K562 (cell line): ENCODE measurements around the gene PILRA. TPM values are rescaled to one million over a fixed set of nuclear protein-coding genes. Genes with fewer than 3 reads are reported as not detected.
A peak's percentile ranks its signal among the peaks of the same experiment; 100 is the strongest.

Source experiments
- BHLHE40 ChIP-seq: IDR thresholded peaks from 2 replicates; pipeline ENCODE4 v1.6.1; 2011; ENCODE audit warnings: low read length, improper control_type of control experiment
- EP400 ChIP-seq: fragments of 450-650 bp; IDR thresholded peaks from 2 replicates; pipeline ENCODE4 v1.6.1; 2017; ENCODE audit warnings: antibody characterized with exemption, mild to moderate bottlenecking, moderate library complexity
- HDAC2 ChIP-seq: fragments of 450-650 bp; IDR thresholded peaks from 2 replicates; pipeline ENCODE4 v1.6.1; 2016; ENCODE audit warnings: mild to moderate bottlenecking
- JUN ChIP-seq, 2 experiments: sonication (generic) in 1 of 2; formaldehyde crosslinking in 1 of 2; IDR thresholded peaks; 2 replicates each; pipeline versions ENCODE4 v1.6.1 to v1.8.0; 2012 to 2022; ENCODE audit warnings: borderline replicate concordance in 2 of 2, mild to moderate bottlenecking in 2 of 2, improper control_type of control experiment in 1 of 2, low read depth in 1 of 2, low read length in 1 of 2, missing genetic modification reagents in 1 of 2
- MECOM ChIP-seq: fragments of 250-450 bp; sonication (Bioruptor Pico); IDR thresholded peaks from 2 replicates; pipeline ENCODE4 v1.8.0; 2022; ENCODE audit warnings: inconsistent platforms
- MIER1 ChIP-seq: fragments of 450-650 bp; IDR thresholded peaks from 2 replicates; pipeline ENCODE4 v1.6.1; 2016; ENCODE audit warnings: antibody characterized with exemption, mild to moderate bottlenecking, low read depth
- POLR2AphosphoS2 ChIP-seq: IDR thresholded peaks from 2 replicates; pipeline ENCODE4 v1.6.1; 2012; ENCODE audit warnings: low read length, improper control_type of control experiment
- POLR2AphosphoS5 ChIP-seq: IDR thresholded peaks from 2 replicates; pipeline ENCODE4 v1.6.1; 2011; ENCODE audit warnings: mild to moderate bottlenecking, low read depth, low read length, moderate library complexity; ENCODE audit not compliant: control insufficient read depth, insufficient read depth
- POLR2G ChIP-seq: fragments of 200-400 bp; formaldehyde crosslinking; IDR thresholded peaks from 2 replicates; pipeline ENCODE4 v1.6.1; 2017; ENCODE audit warnings: low read depth, mild to moderate bottlenecking, antibody characterized with exemption, low read length, moderate library complexity
- RAD21 ChIP-seq, 2 experiments: fragments of 250-450 bp in 1 of 2; fragments of 450-650 bp in 1 of 2; sonication (Bioruptor Pico) in 1 of 2; formaldehyde crosslinking in 1 of 2; IDR thresholded peaks in 1 of 2; conservative IDR thresholded peaks in 1 of 2; 2 replicates each; pipeline versions ENCODE4 v1.4.0 to v1.8.0; 2020 to 2022; ENCODE audit warnings: mild to moderate bottlenecking in 2 of 2, moderate library complexity in 1 of 2
- RBBP5 ChIP-seq: fragments of 200-600 bp; sonication (generic); IDR thresholded peaks from 2 replicates; pipeline ENCODE4 v1.6.1; 2012; ENCODE audit warnings: borderline replicate concordance, mild to moderate bottlenecking, low read length, control low read depth, inconsistent platforms; ENCODE audit not compliant: insufficient read depth, poor library complexity, severe bottlenecking
- TAF1 ChIP-seq: IDR thresholded peaks from 2 replicates; pipeline ENCODE4 v1.6.1; 2011; ENCODE audit warnings: mild to moderate bottlenecking, low read length, moderate library complexity; ENCODE audit not compliant: insufficient read depth, control insufficient read depth, severe bottlenecking; ENCODE audit errors: extremely low read depth
- ZNF175 ChIP-seq: fragments of 200-800 bp; sonication (Bioruptor generic); IDR thresholded peaks from 2 replicates; pipeline ENCODE4 v1.6.1; 2016; ENCODE audit warnings: low read depth, mild to moderate bottlenecking, missing genetic modification characterization, missing compliant biosample characterization
- polyA plus RNA-seq, 8 experiments: library from polyadenylated mRNA; depleted of rRNA in 4 of 8; stranded (reverse) in 5 of 8; unstranded in 3 of 8; fragments of >200 nt; fragmentation: Nextera tagmentation in 2 of 8; fragmentation: Illumina TruSeq in 1 of 8; extraction: Ambion mirVana in 2 of 8; extraction: Trizol in 1 of 8; gene quantifications; 2 replicates each; pipeline versions ENCODE4 v1.2.1 to v1.2.3, GENCODE V29; 2011 to 2014; ENCODE audit warnings: inconsistent platforms in 1 of 8, missing spikeins in 1 of 8
- total RNA-seq, 7 experiments: library from RNA; depleted of rRNA in 6 of 7; stranded (reverse); fragments of >200 nt in 6 of 7; fragmentation: Illumina TruSeq in 2 of 7; extraction: Trizol in 2 of 7; gene quantifications; 2 replicates each; pipeline versions ENCODE4 v1.2.1 to v1.2.3, GENCODE V29; 2011 to 2021; ENCODE audit warnings: low replicate concordance in 1 of 7
- TF ChIP-seq, protein P1 (sequence below): fragments of 450-650 bp; IDR thresholded peaks from 2 replicates; pipeline ENCODE4 v1.6.1; 2016; ENCODE audit warnings: missing biosample characterization, missing genetic modification characterization
- TF ChIP-seq, protein P2 (sequence below): IDR thresholded peaks from 2 replicates; pipeline ENCODE4 v1.6.1; 2011; ENCODE audit not compliant: insufficient read length; ENCODE audit errors: extremely low read depth
- TF ChIP-seq, protein P3 (sequence below), 2 experiments: fragments of 450-650 bp; IDR thresholded peaks; 2 replicates each; pipeline ENCODE4 v1.6.1; 2016; ENCODE audit warnings: mild to moderate bottlenecking in 2 of 2, borderline replicate concordance in 1 of 2, low read depth in 1 of 2, moderate library complexity in 1 of 2

PILRA gene
- total and polyA plus RNA-seq, 9 of the 15 experiments (the other 6 are each of a cell fraction or from before 2014, with no cell fraction given), result 0.13 to 1.8 (median 0.62) TPM

DNA sequence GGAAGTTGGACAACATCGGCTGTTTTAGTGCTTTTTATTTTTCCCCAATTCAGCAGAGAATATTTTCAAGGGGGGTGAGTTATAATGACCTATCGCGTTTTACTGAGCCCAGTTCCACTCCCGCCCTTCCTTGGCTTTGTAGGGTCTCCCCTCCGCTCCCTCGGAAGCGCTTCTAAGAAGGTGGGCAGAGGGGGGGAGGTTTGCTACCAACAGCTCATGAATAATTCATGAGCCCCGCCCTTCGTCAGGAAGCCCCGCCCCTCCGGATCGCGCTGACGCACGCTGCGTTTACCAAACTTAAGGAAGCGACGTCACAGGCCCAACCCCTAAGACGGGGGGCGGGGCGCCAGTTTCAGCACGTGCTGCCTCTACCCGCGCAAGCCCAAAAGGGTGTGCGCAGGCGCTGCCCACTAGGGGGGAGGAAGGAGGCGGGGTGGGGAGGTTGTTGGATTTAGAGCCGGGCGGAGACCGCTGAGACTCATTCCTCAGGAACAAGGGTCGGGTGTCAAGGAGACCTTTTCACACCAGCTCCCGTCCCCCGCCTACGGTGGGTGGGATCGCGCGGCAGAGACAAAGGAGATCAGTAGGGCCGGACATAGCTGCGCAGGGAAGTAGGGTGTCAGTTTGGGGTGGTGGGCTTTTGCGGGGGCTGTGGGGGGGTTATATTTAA, 55.8 kb downstream of the PILRA start (continued):
- TF ChIP-seq JUN (IDR thresholded peaks at IDR 0.05; ENCODE audit: borderline replicate concordance, low read depth, low read length), result peak; percentile 68; the same call in 1 of the 2 replicates
- TF ChIP-seq JUN (CRISPR knock-in tag; IDR thresholded peaks at IDR 0.05; ENCODE audit: borderline replicate concordance), result no peak
- TF ChIP-seq EP400, result peak; percentile 89
- TF ChIP-seq POLR2G, result no peak
- TF ChIP-seq BHLHE40, result peak; percentile 100
- no peak; a peak in 1 of 4 replicates for TF ChIP-seq RAD21 (CRISPR knock-in tag; conservative IDR thresholded peaks at IDR 0.05 in 1 of 2, IDR thresholded peaks at IDR 0.05 in 1 of 2)
- no peak for TF ChIP-seq MIER1
- TF ChIP-seq ZNF175, result 0 out of 2 replicates have a peak, but pooled peaks have one; percentile 28
- TF ChIP-seq POLR2AphosphoS5, result peak; percentile 81
- TF ChIP-seq, protein P1, sequence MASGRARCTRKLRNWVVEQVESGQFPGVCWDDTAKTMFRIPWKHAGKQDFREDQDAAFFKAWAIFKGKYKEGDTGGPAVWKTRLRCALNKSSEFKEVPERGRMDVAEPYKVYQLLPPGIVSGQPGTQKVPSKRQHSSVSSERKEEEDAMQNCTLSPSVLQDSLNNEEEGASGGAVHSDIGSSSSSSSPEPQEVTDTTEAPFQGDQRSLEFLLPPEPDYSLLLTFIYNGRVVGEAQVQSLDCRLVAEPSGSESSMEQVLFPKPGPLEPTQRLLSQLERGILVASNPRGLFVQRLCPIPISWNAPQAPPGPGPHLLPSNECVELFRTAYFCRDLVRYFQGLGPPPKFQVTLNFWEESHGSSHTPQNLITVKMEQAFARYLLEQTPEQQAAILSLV (tag), result no peak
- TF ChIP-seq RBBP5, result peak; percentile 19
- TF ChIP-seq TAF1, result peak; percentile 79
- TF ChIP-seq, protein P2, sequence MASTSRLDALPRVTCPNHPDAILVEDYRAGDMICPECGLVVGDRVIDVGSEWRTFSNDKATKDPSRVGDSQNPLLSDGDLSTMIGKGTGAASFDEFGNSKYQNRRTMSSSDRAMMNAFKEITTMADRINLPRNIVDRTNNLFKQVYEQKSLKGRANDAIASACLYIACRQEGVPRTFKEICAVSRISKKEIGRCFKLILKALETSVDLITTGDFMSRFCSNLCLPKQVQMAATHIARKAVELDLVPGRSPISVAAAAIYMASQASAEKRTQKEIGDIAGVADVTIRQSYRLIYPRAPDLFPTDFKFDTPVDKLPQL, result no peak
- TF ChIP-seq MECOM (CRISPR knock-in tag), result no peak
- peak; percentile 87; the same call in 1 of the 2 replicates for TF ChIP-seq POLR2AphosphoS2
- TF ChIP-seq, protein P3, sequence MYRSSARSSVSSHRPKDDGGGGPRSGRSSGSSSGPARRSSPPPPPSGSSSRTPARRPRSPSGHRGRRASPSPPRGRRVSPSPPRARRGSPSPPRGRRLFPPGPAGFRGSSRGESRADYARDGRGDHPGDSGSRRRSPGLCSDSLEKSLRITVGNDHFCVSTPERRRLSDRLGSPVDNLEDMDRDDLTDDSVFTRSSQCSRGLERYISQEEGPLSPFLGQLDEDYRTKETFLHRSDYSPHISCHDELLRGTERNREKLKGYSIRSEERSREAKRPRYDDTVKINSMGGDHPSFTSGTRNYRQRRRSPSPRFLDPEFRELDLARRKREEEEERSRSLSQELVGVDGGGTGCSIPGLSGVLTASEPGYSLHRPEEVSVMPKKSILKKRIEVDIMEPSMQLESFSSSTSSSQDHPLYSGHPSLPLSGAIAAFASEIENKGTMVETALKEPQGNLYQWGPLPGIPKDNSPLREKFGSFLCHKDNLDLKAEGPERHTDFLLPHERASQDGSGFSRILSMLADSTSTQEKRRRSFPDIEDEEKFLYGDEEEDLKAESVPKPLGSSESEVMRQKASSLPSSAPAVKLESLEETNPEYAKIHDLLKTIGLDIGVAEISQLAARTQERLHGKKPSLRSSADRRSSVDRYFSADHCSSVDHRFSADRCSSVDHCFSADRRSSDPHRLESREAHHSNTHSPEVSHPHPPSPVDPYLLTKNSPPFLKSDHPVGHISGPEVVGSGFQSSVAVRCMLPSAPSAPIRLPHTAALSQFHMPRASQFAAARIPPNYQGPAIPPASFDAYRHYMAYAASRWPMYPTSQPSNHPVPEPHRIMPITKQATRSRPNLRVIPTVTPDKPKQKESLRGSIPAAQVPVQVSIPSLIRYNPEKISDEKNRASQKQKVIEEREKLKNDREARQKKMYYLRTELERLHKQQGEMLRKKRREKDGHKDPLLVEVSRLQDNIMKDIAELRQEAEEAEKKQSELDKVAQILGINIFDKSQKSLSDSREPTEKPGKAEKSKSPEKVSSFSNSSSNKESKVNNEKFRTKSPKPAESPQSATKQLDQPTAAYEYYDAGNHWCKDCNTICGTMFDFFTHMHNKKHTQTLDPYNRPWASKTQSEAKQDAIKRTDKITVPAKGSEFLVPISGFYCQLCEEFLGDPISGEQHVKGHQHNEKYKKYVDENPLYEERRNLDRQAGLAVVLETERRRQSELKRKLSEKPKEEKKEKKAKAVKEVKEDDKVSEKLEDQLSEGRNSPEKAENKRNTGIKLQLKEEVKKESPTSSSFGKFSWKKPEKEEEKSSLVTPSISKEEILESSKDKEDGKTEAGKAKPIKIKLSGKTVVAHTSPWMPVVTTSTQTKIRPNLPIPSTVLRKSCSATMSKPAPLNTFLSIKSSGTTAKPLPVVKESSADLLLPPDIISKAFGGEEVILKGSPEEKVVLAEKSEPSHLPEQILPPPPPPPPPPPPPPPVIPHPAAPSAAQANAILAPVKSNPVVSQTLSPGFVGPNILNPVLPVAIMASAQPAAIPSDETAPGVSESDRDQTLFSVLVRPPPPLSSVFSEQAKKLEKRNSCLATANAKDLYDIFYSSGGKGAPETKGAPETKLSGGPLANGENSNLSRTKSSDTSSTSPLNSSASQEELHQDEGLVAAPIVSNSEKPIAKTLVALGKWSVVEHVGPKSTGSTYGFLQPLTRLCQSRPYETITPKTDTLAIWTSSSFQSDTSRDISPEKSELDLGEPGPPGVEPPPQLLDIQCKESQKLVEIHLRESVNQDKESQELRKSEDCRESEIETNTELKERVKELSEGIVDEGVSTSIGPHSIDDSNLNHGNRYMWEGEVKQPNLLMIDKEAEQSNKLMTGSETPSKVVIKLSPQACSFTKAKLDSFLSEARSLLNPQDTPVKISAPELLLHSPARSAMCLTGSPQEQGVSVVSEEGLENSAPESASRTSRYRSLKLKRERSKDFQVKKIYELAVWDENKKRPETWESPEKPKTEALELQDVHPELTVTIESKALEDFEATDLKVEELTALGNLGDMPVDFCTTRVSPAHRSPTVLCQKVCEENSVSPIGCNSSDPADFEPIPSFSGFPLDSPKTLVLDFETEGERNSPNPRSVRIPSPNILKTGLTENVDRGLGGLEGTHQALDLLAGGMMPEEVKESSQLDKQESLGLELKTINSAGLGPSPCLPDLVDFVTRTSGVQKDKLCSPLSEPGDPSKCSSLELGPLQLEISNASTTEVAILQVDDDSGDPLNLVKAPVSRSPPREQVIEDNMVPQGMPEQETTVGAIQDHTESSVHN (IDR thresholded peaks at IDR 0.05; ENCODE audit: borderline replicate concordance in 1 of 2, low read depth in 1 of 2), result peak in 1 of 2 experiments; percentile 77; a peak in 1 of 4 replicates
- TF ChIP-seq HDAC2, result peak; percentile 74
